Measurements from ENCODE around the gene NFKBIE. TPM values are rescaled to one million over a fixed set of nuclear protein-coding genes. Genes with fewer than 3 reads are reported as not detected.

The NFKBIE gene
- total and polyA plus RNA-seq, 2 experiments from 2014 or later = 14.6 to 25.9 TPM

GRCh38 chr6:44309631-44310030 lies 44.3 kb upstream of the NFKBIE start:
- Histone ChIP-seq H2AFZ (no peak overlapping the region), H3K9me2 (ENCODE audit: insufficient read depth) (no peaks in the 10 kb centered on the region), H3K4me1 (ENCODE audit: insufficient read depth) (peaks cover 6% of the 10 kb centered on the region; the same call in 1 of the 2 replicates), H3K27ac (ENCODE audit: low read depth) (no peak overlapping the region), H3K36me3 (ENCODE audit: insufficient read depth) (peaks cover 12% of the 10 kb centered on the region), H4K20me1 (replicated peaks; ENCODE audit: insufficient read depth) (no peaks in the 10 kb centered on the region), H3K27me3 (ENCODE audit: insufficient read depth) (no peaks in the 10 kb centered on the region), H3K4me2 (no peak overlapping the region), H3K4me3 (no peak overlapping the region), H3K79me2 (replicated peaks; ENCODE audit: insufficient read depth) (peaks cover 10% of the 10 kb centered on the region), H3F3A (replicated peaks; ENCODE audit: low read depth) (0 out of 2 replicates have a peak, but pooled peaks cover 4% of the 10 kb centered on the region)
- Mint-ChIP-seq H3K4me3 (no peak overlapping the region), H3K4me1 (peaks cover 9% of the 10 kb centered on the region; the same call in 2 of the 3 replicates), H3K27me3 (ENCODE audit: insufficient read depth, low read depth, poor library complexity) (peaks cover 15% of the 10 kb centered on the region), H3K36me3 (ENCODE audit: low read depth) (peaks cover 65% of the 10 kb centered on the region), H3K27ac (no peak overlapping the region), H3K9me3 (no peaks in the 10 kb centered on the region; the same call in 2 of the 3 replicates)
- no peak for DNase-seq (ENCODE audit: low spot score)
- TF ChIP-seq CREB1 (CRISPR knock-in tag; IDR thresholded peaks at IDR 0.05; ENCODE audit: low read depth) (no peak), EZH2phosphoT487 (IDR thresholded peaks at IDR 0.05; ENCODE audit: unreplicated experiment) (no peak), ZNF331 (CRISPR knock-in tag; IDR thresholded peaks at IDR 0.05; ENCODE audit: low read depth) (no peak), POLR2AphosphoS5 (IDR thresholded peaks at IDR 0.05; ENCODE audit: low read depth) (no peak), ZNF462 (CRISPR knock-in tag; IDR thresholded peaks at IDR 0.05) (no peak), JUNB (IDR thresholded peaks at IDR 0.05; ENCODE audit: unreplicated experiment) (no peak), ZNF114 (CRISPR knock-in tag; IDR thresholded peaks at IDR 0.05) (no peak), STAT1 (IDR thresholded peaks at IDR 0.05; ENCODE audit: unreplicated experiment) (no peak), CTCF (conservative IDR thresholded peaks at IDR 0.05; ENCODE audit: low read depth in 2 of 2) (no peak), NANOG (IDR thresholded peaks at IDR 0.05; ENCODE audit: borderline replicate concordance) (no peak)
- no peak for ATAC-seq

All from GM23338 (cell line).